Right lobe of liver (tissue), 4 donors: ENCODE data around the gene TMCC3.

Experiments
- POLR2A ChIP-seq: fragments of 450-650 bp; IDR thresholded peaks from one replicate; pipeline ENCODE4 v1.6.1; 2017; ENCODE audit warnings: antibody characterized with exemption, mild to moderate bottlenecking
- TF ChIP-seq, protein P1 (sequence below), 4 donors: fragments of 200-600 bp in 3 of 4; fragments of 450-650 bp in 1 of 4; IDR thresholded peaks; one replicate each; pipeline versions ENCODE4 v1.5.1 to v1.8.0; 2016 to 2022; ENCODE audit warnings: antibody characterized with exemption in 4 of 4, mild to moderate bottlenecking in 2 of 4
- donor health status: DM: no; HTN: no; CAD: no.
- donor health status: DM: no; HTN: no; CAD: no.
- donor health status: DM: no; HTN: yes; CAD: no.

DNA sequence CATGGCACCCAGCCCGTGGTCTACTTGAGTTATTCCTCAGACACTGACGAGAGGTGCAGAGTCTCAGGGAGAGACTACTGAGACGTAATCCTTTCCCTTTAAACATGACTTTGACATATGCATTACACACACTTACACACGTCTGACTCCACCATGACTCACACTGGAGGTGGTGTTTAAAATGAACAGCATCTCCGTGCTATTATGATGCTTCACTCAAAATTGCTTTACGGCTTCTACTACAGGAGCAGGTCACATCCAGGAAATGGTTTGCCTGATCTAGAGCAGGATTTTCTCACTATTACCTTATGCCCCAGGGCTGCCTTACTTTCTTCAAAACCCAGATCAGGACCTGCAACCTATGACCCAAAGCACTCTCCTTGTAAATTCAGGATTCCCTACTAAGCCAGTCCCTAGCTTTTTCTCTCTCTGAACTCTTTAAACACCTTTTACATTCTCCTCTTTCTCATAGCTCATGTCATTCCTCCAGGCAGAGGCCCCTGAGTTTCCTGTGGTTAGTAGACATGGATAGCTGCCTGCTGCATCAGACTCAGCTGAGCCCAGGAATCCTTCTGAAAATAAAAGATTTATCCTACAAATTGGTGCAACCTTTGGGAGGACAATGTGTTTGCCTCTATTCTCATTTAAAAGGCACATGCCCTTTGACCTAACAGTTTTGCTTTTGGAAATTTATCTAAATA lies 31.2 kb downstream of the TMCC3 start:
- TF ChIP-seq, protein P1, sequence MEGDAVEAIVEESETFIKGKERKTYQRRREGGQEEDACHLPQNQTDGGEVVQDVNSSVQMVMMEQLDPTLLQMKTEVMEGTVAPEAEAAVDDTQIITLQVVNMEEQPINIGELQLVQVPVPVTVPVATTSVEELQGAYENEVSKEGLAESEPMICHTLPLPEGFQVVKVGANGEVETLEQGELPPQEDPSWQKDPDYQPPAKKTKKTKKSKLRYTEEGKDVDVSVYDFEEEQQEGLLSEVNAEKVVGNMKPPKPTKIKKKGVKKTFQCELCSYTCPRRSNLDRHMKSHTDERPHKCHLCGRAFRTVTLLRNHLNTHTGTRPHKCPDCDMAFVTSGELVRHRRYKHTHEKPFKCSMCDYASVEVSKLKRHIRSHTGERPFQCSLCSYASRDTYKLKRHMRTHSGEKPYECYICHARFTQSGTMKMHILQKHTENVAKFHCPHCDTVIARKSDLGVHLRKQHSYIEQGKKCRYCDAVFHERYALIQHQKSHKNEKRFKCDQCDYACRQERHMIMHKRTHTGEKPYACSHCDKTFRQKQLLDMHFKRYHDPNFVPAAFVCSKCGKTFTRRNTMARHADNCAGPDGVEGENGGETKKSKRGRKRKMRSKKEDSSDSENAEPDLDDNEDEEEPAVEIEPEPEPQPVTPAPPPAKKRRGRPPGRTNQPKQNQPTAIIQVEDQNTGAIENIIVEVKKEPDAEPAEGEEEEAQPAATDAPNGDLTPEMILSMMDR (IDR thresholded peaks at IDR 0.05), result no peak
- TF ChIP-seq POLR2A, result no peak
